Neural cell (in vitro differentiated cells): ENCODE measurements around the gene FGR.

ENCODE experiments used
- CTCF ChIP-seq: fragments of 450-650 bp; IDR thresholded peaks from 2 replicates; pipeline ENCODE4 v1.5.1; 2014; ENCODE audit warnings: antibody characterized with exemption, mild to moderate bottlenecking, moderate library complexity; ENCODE audit not compliant: poor library complexity, severe bottlenecking
- RAD21 ChIP-seq: fragments of 450-650 bp; conservative IDR thresholded peaks from 2 replicates; pipeline ENCODE4 v1.6.1; 2014; ENCODE audit warnings: antibody characterized with exemption, mild to moderate bottlenecking, moderate library complexity

- no peak for TF ChIP-seq RAD21
- no peak for TF ChIP-seq CTCF
Observed at GRCh38 chr1:27607239-27607804, 27.7 kb downstream of the FGR start.
